Ishikawa (cell line): Measurements from ENCODE around the gene HSF5.

Source experiments
- CREB1 ChIP-seq: IDR thresholded peaks from 2 replicates; pipeline ENCODE4 v1.6.1; 2012; ENCODE audit warnings: low read depth
- EGR1 ChIP-seq: IDR thresholded peaks from 2 replicates; pipeline ENCODE4 v1.6.1; 2012
- EP300 ChIP-seq: IDR thresholded peaks from 2 replicates; pipeline ENCODE4 v1.6.1; 2012; ENCODE audit warnings: borderline replicate concordance
- FOXM1 ChIP-seq: IDR thresholded peaks from 2 replicates; pipeline ENCODE4 v1.6.1; 2012; ENCODE audit warnings: low read depth, borderline replicate concordance
- NFIC ChIP-seq: IDR thresholded peaks from 2 replicates; pipeline ENCODE4 v1.6.1; 2012
- RAD21 ChIP-seq: IDR thresholded peaks from 2 replicates; pipeline ENCODE4 v1.6.1; 2012; ENCODE audit warnings: low read depth
- REST ChIP-seq: IDR thresholded peaks from 2 replicates; pipeline ENCODE4 v1.6.1; 2012; ENCODE audit warnings: low read depth, mild to moderate bottlenecking
- TAF1 ChIP-seq: IDR thresholded peaks from 2 replicates; pipeline ENCODE4 v1.6.1; 2012; ENCODE audit warnings: low read depth, mild to moderate bottlenecking
- TEAD4 ChIP-seq: IDR thresholded peaks from 2 replicates; pipeline ENCODE4 v1.6.1; 2012
- USF1 ChIP-seq: IDR thresholded peaks from 2 replicates; pipeline ENCODE4 v1.6.1; 2012
- YY1 ChIP-seq: IDR thresholded peaks from 2 replicates; pipeline ENCODE4 v1.6.1; 2012; ENCODE audit warnings: low read depth

- TF ChIP-seq NFIC (no peak), TAF1 (no peak), EP300 (no peak), RAD21 (no peak), FOXM1 (no peak), REST (no peak), EGR1 (no peak), USF1 (no peak), CREB1 (no peak), YY1 (no peak), TEAD4 (no peak)
Measured at GRCh38 chr17:58525239-58525638, 37.0 kb upstream of the HSF5 start.
